HG03103 (cell line): ENCODE results near the gene ZNF343.
"Not testable (repeated sequence)": the region's sequence is repeated elsewhere in the genome, so short reads cannot be mapped to it uniquely, and the experiment has no call there.

Source experiments
- ATAC-seq: cut with Tn5 transposase; IDR thresholded peaks from one replicate; pipeline ENCODE4 v1.9.1; 2021; ENCODE audit warnings: low read depth; ENCODE audit not compliant: unreplicated experiment

Gene ZNF343

DNA sequence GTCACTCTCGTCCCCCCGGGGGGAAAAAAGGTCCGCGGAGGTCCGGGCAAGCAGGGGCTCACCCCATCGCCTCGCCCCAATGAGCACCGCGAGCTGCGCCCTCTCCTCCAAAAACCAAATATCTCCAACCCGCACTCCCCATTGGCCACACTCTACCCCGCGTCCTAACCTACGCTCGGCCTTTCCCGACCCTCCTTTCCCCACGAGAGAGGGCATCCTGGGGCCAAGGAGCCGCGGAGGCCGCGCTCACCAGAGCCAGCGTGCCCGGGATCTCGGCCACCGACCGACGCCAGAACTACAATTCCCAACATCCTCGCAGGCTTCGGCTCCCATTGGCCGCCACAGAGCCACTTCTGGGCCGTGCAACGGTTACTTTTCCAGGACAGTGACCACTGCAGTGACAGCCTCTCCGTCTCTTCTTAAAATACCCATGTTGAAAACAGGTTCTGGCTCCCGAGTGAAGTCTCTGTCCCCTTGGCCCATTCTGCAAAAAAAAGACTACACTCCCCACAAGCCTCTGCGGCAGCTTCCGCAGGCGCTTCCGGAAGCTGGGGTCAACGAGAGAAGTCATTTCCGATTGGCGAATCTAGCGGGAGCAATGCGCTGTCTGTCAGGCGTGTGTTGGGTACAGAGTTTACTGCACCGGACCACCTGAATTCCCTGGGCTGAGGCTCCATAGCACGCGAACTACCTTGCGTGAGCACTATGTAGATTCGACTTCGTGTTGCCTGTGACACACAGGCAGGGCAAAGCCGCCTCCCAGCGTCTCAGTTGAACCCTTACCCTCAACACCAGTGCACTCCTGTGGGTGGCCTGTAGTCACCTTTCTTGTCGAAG is at the start of gene ZNF343:
Gene ZNF343 (minus strand): TSS at position 285 of the 837 bp plus-strand sequence. CDS start 15,020 bp downstream, outside the sequence.
- ATAC-seq = peak; percentile 93

GRCh38 chr20:2557873-2558580 is 49.3 kb upstream of the ZNF343 start:
- ATAC-seq = no peak

GRCh38 chr20:2545594-2545993 is 36.9 kb upstream of the ZNF343 start:
- ATAC-seq = no peak

GRCh38 chr20:2544211-2544610 is 35.5 kb upstream of the ZNF343 start:
- no peak for ATAC-seq

DNA sequence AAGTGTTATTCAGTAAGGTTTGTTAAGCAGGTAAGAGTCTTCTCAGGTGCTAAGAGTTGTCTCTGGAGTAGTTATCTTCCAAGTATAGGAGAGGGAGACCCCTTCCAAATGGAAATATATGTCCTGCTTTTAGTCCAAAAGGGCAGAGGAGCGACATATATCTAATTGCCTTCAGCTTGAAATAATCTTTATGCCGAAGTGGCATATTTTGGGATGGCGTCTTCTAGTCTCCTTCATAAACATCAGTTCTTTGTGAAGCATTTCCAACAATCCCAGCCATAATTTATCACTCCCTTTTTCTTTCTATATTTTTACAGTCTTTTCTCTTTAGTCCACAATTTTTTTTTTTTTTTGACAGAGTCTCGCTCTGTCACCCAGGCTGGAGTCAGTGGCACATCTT is 33.6 kb upstream of the ZNF343 start:
- no peak for ATAC-seq

DNA sequence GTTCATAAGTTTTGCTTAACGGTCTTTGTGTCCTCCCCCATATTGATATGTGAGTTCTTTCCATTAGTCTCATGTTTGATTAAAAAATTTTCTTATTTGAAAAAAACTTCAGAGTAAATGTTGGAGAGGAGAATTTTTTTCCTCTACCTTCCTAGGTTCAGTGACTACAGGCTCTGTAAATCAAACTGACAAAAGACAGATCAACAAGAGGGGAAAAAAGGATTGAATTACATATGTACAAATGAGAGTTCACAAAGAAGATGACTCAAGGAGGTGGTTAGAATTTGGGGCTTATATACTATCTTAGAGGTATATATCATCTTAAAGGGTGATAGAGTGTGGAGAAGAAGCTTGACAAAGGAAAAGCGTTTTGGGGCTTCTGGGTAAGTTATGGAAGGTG is 33.2 kb upstream of the ZNF343 start:
- no peak for ATAC-seq

- ATAC-seq = no peak
These were observed 30.4 kb upstream of the ZNF343 start for GRCh38 chr20:2538931-2539720.

DNA sequence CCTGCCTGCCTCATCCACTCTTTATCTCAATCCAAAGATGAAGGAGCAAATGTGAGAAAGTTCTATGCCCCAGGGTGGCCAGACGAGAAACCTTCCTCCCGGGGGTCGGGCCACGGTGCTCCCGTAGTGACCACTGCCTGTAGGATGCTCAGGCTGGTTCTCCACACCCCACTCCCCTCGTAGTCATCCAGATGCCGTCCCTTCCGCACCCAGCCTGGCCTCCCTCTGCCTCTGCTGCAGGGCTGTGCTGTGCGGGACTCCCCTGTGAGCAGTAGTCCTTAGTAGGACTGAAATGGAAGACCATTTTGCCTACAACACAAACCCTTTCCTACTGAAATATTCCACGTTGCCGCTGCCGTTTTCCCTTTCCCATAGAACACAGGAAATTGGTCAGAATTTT is 29.6 kb upstream of the ZNF343 start:
- ATAC-seq = no peak

DNA sequence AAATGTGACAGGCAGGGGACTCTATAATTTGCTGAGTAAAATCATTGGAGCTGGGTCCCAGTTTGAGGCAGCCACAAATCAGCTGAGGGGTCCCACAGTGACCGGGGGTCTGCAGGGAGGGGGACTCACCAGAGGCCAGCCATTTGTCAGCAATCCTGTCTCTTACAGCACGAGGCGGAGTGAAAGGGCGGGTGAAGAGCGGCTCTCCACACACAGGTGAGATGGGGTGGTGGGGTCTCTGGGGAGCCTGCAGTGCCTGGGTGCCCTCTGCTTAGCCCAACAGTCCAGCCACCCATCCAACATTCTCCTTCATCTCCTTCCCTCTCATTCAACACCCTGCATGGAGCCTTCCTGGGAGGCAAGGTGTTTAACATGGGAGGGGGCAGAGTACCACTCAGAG is 28.4 kb upstream of the ZNF343 start:
- no peak for ATAC-seq

DNA sequence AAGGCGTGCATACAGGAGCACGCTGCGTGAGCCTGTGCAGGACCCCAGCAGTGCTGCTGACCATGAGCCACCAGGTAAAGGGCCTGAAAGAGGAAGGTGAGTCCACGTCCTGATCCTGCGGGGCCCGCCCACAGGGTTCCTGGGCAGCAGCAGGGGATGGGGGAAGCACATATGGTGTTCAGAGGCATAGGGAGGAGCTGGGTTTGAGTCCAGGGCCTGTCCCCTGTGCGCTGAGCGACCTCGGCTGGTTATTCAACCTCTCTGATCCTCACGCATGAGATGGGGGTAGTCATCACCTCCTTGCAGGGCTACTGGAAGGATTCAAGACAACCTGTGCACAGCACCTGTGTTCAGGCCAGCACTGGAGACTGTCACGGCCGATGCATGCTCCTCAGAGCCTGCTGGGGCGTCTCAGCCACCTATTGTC is 27.9 kb upstream of the ZNF343 start, which contains the start of gene TMC2:
Gene TMC2 (plus strand): TSS at position 14 of the 427 bp plus-strand sequence. CDS start 49 bp downstream, at position 63.
- ATAC-seq = no peak

GRCh38 chr20:2535711-2536559 is 27.2 kb upstream of the ZNF343 start:
- no peak for ATAC-seq

- no peak for ATAC-seq
These were observed 24.4 kb upstream of the ZNF343 start for GRCh38 chr20:2533118-2533517.

GRCh38 chr20:2528671-2529271 is 20.1 kb upstream of the ZNF343 start:
- no peak for ATAC-seq

GRCh38 chr20:2527762-2528161 is 19.0 kb upstream of the ZNF343 start:
- no peak for ATAC-seq

DNA sequence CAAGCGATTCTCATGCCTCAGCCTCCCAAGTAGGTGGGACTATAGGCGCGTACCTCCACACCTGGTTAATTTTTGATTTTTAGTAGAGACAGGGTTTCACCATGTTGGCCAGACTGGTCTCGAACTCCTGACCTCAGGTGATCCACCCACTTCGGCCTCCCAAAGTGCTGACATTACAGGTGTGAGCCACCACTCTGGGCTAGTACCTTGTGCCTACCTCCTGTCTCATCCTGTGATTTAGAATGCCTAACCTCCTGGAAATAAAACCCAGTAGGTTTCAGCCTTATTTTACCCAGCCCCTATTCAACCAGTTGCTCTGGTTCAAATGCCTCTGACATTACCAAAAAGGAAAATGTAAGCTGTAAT is 17.5 kb upstream of the ZNF343 start:
- ATAC-seq = not testable (repeated sequence)

- peak; percentile 16 for ATAC-seq
These were observed 16.2 kb upstream of the ZNF343 start for GRCh38 chr20:2524709-2525506.

- ATAC-seq = peak; percentile 56
These were observed 15.4 kb upstream of the ZNF343 start for GRCh38 chr20:2523919-2524708.

GRCh38 chr20:2522826-2523429 is 14.2 kb upstream of the ZNF343 start:
- ATAC-seq = not testable (repeated sequence)
